A673 (cell line): Measurements from ENCODE around the gene ARRDC2.

Experiments
- EZH2 ChIP-seq: fragments of 200-600 bp; sonication (generic); IDR thresholded peaks from 2 replicates; pipeline ENCODE4 v1.6.1; 2017; ENCODE audit warnings: borderline replicate concordance, low read depth, mild to moderate bottlenecking, mixed read lengths, antibody characterized with exemption, low read length; ENCODE audit not compliant: poor library complexity, severe bottlenecking
- TF ChIP-seq, protein P1 (sequence below): fragments of 300-800, 200-600 bp; sonication (generic); conservative IDR thresholded peaks from 2 replicates; pipeline ENCODE4 v1.5.1; 2017; ENCODE audit warnings: low read depth, mild to moderate bottlenecking, antibody characterized with exemption, low read length, moderate library complexity, mixed read lengths

DNA sequence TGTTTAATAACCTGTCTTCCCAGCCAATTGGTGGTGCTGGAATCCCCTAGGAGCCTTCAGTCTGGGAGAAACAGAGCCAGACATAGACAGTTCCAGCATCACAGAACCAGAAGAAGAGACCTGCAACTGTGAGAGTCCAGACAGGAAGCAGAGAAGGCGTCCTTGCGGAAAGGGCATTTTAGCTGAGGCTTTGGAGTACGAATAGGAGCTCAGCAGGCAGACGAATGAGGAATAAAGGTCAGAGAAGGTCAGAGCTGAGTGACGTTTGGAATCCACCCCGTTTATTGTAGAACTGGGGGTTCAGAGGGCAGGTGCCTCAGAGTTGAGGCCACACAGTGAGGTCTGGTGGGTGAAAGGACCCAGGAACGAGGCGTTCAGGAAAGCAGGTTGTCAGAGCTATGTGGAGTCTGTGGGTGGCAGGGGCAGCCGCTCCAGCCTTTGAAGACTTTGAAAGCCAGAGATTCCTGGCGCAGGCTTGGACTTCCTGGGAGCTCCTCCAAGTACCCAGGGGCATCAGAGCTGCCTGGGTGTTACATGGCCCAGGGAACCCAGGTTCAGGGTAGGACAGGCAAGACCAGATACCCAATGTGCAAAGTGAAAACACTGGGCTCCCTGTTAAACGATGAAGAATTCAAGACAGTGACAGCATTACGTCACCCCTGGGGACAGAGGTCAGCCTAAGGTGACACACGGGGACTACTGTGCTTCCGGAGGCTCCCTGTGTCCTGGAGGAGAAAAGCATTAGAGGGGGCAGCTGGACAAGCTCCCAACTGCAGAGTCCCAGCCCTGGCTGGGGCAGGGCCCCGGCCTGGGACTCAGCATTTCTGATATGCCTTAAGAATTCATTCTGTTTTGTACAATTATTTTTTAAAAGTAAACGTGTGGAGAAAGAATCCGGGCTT is 5.5 kb downstream of the ARRDC2 start:
- TF ChIP-seq, protein P1, sequence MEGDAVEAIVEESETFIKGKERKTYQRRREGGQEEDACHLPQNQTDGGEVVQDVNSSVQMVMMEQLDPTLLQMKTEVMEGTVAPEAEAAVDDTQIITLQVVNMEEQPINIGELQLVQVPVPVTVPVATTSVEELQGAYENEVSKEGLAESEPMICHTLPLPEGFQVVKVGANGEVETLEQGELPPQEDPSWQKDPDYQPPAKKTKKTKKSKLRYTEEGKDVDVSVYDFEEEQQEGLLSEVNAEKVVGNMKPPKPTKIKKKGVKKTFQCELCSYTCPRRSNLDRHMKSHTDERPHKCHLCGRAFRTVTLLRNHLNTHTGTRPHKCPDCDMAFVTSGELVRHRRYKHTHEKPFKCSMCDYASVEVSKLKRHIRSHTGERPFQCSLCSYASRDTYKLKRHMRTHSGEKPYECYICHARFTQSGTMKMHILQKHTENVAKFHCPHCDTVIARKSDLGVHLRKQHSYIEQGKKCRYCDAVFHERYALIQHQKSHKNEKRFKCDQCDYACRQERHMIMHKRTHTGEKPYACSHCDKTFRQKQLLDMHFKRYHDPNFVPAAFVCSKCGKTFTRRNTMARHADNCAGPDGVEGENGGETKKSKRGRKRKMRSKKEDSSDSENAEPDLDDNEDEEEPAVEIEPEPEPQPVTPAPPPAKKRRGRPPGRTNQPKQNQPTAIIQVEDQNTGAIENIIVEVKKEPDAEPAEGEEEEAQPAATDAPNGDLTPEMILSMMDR, result no peak
- TF ChIP-seq EZH2, result no peak
